HG03432 (cell line): Measurements from ENCODE around the gene ZNF324.
"Not testable (repeated sequence)": the region's sequence is repeated elsewhere in the genome, so short reads cannot be mapped to it uniquely, and the experiment has no call there.

Source experiments
- ATAC-seq: cut with Tn5 transposase; IDR thresholded peaks from one replicate; pipeline ENCODE4 v1.9.1; 2021; ENCODE audit warnings: mild to moderate bottlenecking, moderate library complexity; ENCODE audit not compliant: unreplicated experiment

The ZNF324 gene

DNA sequence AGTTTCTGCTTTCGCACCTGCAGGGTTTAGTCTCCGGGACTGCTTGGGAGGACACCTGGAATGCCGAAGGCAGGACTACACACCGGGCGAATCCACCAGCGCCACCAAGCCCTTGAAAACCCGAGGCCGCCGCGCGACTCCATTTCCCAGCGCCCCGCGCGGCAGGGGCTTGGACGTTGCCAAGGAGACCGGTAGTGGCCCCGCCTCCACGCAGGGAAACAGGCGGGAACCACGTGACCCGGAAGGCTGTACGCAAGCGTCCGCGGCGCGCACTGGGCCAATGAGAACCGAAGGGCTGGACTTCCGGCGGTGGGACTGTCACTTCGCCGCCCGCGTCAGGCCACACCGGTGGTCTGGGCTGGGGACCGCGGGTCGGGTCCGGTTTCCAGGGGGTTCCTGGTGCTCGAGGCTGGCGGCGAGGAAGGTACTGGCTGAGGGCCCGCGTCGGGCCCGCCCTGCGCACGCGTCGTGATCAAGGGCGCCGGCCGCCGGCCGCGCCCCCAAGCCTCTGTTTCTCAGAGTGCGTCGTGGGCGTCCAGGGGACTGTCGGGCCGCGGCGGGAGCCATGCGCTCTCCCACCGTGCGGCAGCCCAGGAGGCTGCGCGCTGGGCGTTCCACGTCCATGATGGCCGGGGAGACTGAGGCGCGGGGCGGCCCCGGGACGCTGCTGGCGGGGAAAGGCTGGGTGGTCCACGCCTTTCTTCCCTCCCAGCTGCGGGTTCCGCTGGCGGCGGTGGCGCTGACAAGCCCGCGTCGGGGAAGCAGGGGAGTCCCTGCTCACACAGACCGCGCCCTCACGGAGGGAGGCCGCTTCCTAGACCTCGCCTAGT lies at the start of gene ZNF324:
ZNF324 (plus strand) TSS at position 321 of the 830 bp plus-strand sequence. CDS start 2,106 bp downstream, outside the sequence.
- ATAC-seq = peak; percentile 88

DNA sequence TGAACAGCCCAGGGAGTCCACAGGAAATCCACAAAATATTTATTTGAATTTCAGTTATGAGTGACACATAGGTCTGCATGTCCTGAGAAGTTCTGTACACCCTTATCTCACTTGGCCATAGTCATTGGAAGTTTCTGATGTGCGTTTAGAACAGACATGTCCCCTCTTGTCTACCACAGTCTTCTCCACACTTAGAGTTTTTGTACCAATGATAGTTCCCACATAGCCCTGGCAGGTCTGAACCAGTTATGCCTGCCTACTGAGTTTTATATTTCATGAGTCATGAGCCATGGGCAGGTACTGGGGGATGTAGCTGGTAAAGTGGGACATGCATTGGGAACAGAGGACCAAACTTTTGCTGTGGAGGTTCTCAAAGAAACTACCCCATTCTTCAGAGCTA lies 38.3 kb upstream of the ZNF324 start:
- no peak for ATAC-seq

DNA sequence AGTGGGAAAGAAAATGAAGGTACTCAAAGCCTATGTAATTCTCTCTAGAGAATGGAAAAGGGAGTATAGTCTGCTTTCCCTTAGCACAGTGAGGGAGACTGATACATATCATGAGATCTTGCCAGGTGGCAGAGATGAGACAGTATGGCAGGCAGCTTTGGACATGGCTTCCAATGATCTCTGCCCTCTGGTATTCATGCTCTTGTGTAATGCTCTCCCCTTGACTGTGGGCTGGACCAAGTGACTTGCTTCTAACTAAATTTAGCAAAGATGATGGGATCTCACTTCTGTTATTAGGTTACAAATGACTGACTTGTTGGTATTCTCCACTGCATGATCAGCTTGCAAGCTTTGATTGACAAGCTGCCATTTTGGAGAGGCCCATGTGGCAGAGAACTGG lies 37.1 kb upstream of the ZNF324 start:
- ATAC-seq = no peak

- no peak for ATAC-seq
Observed at GRCh38 chr19:58434217-58434616, 32.7 kb upstream of the ZNF324 start.

GRCh38 chr19:58439576-58440554 lies 27.0 kb upstream of the ZNF324 start, which contains the start of gene ZNF132:
ZNF132 (minus strand) TSS chr19:58440153; CDS start chr19:58439821, 332 bp downstream.
- ATAC-seq = peak; percentile 95

DNA sequence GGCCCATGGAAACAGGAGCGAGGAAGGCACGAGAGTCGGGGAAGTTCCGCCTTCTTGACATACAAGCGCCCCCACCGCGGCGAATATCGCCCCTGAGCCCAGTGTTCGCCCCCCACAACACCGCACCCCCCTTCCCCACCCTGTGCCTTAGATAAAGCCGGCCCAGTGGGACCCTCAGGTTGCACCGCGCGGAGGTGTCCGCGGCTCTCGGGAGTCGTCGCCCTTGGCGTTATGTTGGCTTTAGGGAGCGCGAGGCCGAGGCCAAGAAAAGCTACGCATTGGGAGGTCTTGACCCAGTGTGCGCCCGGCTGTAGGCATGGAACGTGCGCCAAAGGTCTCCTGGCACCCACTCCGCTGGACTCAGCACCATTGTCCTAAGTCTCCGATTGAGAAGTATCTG lies 26.3 kb upstream of the ZNF324 start:
- ATAC-seq = no peak

DNA sequence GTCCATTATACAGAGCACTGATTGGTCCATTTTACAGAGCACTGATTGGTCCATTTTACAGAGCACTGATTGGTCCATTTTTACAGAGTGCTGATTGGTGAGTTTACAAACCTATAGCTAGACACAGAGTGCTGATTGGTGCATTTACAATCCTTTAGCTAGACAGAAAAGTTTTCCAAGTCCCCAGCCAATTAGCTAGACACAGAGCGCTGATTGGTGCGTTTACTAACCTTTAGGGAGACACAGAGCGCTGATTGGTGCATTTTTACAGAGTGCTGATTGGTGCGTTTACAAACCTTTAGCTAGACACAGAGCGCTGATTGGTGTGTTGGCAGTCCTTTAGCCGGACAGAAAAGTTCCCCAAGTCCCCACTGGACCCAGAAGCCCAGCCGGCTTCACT lies 23.9 kb upstream of the ZNF324 start:
- ATAC-seq = not testable (repeated sequence)

GRCh38 chr19:58448860-58449259 lies 18.0 kb upstream of the ZNF324 start:
- not testable (repeated sequence) for ATAC-seq

GRCh38 chr19:58449980-58450379 lies 16.9 kb upstream of the ZNF324 start:
- not testable (repeated sequence) for ATAC-seq

DNA sequence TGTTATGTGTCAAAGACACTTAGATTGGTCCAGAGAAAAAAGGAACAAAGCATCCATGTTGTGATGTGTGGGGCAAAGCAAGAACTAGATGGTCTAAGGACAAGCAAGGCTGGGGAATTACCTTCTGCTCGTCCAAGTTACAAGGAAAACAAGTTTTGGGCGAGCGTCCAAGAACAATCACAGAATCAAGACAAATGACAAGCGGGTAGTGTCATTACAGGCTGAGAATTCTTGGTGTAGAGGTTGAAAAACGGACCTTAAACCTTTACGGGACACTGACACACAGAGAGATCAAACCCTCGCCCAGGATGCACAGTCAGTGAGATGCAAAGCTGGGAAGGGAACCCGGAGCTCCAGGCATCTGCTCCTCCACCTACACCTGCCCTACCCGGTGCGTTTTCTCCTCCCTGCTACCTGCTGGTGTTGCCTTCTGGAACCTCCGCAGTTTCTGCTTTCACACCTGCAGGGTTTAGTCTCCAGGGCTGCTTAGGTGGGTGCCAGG lies 16.0 kb upstream of the ZNF324 start:
- ATAC-seq = peak; percentile 19

- peak; percentile 94 for ATAC-seq
Observed at GRCh38 chr19:58451358-58452101, 15.3 kb upstream of the ZNF324 start, which contains the start of gene ZNF324B. ZNF324B (plus strand) TSS chr19:58451622; CDS start chr19:58453702, 2,080 bp downstream.

DNA sequence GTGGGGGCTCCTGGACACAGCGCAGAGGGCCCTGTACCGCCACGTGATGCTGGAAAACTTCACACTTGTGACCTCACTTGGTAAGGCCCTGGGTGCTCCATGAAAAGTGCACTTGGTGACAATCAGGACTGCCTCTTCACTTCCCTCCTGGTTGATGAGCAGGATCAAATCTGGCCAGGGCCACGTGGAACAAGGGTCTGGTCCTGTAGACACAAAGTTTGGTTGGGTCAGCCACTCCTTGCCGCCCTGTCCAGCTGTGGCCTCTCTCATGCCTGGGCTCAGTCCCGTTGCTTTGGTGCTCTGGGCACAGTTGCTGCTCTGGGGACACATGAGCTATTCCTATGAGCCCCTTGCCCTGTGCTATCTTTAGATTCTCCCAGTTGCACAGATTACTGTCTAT lies 13.1 kb upstream of the ZNF324 start:
- no peak for ATAC-seq

DNA sequence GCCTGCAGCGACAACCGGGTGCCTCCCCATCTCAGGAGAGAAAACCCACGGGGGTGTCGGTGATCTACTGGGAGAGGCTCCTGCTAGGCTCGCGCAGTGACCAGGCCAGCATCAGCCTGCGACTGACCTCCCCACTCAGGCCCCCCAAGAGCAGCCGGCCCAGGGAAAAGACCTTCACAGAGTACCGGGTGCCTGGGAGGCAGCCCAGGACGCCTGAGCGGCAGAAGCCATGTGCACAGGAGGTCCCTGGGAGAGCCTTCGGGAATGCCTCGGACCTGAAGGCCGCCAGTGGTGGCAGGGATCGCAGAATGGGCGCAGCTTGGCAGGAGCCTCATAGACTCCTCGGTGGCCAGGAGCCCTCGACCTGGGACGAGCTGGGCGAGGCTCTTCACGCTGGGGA lies 11.6 kb upstream of the ZNF324 start:
- no peak for ATAC-seq

- no peak for ATAC-seq
Observed at GRCh38 chr19:58456111-58456510, 10.8 kb upstream of the ZNF324 start.

- ATAC-seq = no peak
Observed at GRCh38 chr19:58460039-58460438, 6.8 kb upstream of the ZNF324 start.

GRCh38 chr19:58466089-58466759 lies 656 bp upstream of the ZNF324 start:
- ATAC-seq = peak; percentile 15

GRCh38 chr19:58468216-58468839 lies 1.4 kb downstream of the ZNF324 start:
- ATAC-seq = no peak

DNA sequence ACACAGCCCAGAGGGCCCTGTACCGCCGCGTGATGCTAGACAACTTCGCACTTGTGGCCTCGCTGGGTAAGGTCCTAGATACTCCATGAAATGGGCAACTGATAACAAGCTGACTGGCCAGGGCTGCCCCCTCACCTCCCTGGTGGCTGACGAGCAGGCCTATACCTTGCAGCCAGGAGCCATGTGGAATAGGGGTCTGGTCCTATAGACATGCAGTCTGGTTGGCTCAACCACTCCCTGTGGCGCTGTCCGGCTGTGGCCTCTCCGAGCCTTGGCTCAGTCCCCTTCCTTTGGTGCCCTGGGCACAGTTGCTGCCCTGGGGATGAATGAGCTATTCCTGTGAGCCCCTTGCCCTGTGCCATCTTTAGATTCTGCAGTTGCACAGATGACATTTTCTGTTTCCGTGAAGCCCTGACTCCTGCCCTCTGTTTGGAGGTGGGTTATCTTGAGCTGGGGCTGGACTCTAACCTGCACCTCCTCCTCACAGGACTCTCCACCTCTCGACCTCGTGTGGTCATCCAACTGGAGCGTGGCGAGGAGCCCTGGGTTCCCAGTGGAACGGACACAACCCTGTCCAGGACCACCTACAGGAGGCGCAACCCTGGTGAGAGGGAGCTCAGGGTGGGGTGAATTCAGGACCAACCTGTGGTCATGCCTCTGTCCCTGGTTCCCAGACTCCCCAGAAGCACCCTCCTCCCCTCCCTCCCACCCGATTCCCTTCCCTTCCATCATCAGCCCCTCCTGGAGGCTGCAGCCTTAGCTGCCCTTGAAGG lies 2.5 kb downstream of the ZNF324 start:
- no peak for ATAC-seq
